RKO (cell line): Measurements from ENCODE around the gene ITIH5.

Experiments
- DNase-seq: peaks from one replicate; pipeline ENCODE4 v3.0.0-alpha.2; 2016; ENCODE audit warnings: low spot score

The ITIH5 gene

GRCh38 chr10:7547206-7547605 lies 119.6 kb downstream of the ITIH5 start:
- DNase-seq: no peak

GRCh38 chr10:7546385-7546967 lies 120.3 kb downstream of the ITIH5 start:
- DNase-seq: no peak

- no peak for DNase-seq
These were observed 121.0 kb downstream of the ITIH5 start for GRCh38 chr10:7545792-7546191.

- no peak for DNase-seq
These were observed 121.5 kb downstream of the ITIH5 start for GRCh38 chr10:7545261-7545660.

- DNase-seq: no peak
These were observed 122.6 kb downstream of the ITIH5 start for GRCh38 chr10:7544203-7544602.

GRCh38 chr10:7542189-7542914 lies 124.4 kb downstream of the ITIH5 start:
- DNase-seq: no peak

GRCh38 chr10:7541137-7542087 lies 125.4 kb downstream of the ITIH5 start:
- DNase-seq: no peak

GRCh38 chr10:7538970-7539654 lies 127.7 kb downstream of the ITIH5 start:
- no peak for DNase-seq

GRCh38 chr10:7537126-7537525 lies 129.6 kb downstream of the ITIH5 start:
- DNase-seq: no peak

GRCh38 chr10:7534480-7534852 lies 132.3 kb downstream of the ITIH5 start:
- DNase-seq: no peak

GRCh38 chr10:7533657-7534479 lies 132.9 kb downstream of the ITIH5 start:
- no peak for DNase-seq

GRCh38 chr10:7532723-7533498 lies 133.9 kb downstream of the ITIH5 start:
- no peak for DNase-seq

GRCh38 chr10:7529638-7530037 lies 137.1 kb downstream of the ITIH5 start:
- DNase-seq: peak; percentile 53

GRCh38 chr10:7527468-7527867 lies 139.3 kb downstream of the ITIH5 start:
- DNase-seq: no peak

GRCh38 chr10:7526017-7526400 lies 140.8 kb downstream of the ITIH5 start:
- no peak for DNase-seq

- DNase-seq: peak; percentile 82
These were observed 141.3 kb downstream of the ITIH5 start for GRCh38 chr10:7525314-7526016.

- no peak for DNase-seq
These were observed 143.1 kb downstream of the ITIH5 start for GRCh38 chr10:7523656-7524055.

- DNase-seq: no peak
These were observed 146.0 kb downstream of the ITIH5 start for GRCh38 chr10:7520507-7521485.

GRCh38 chr10:7519351-7519750 lies 147.4 kb downstream of the ITIH5 start:
- no peak for DNase-seq
